ENCODE measurements around the gene PDE9A. TPM values are rescaled to one million over a fixed set of nuclear protein-coding genes. Genes with fewer than 3 reads are reported as not detected.
A peak's percentile ranks its signal among the peaks of the same experiment; 100 is the strongest.

Gene PDE9A
- polyA plus RNA-seq, 3 donors from 2014 or later = 0.40 to 2.3 (median 0.61) TPM

DNA sequence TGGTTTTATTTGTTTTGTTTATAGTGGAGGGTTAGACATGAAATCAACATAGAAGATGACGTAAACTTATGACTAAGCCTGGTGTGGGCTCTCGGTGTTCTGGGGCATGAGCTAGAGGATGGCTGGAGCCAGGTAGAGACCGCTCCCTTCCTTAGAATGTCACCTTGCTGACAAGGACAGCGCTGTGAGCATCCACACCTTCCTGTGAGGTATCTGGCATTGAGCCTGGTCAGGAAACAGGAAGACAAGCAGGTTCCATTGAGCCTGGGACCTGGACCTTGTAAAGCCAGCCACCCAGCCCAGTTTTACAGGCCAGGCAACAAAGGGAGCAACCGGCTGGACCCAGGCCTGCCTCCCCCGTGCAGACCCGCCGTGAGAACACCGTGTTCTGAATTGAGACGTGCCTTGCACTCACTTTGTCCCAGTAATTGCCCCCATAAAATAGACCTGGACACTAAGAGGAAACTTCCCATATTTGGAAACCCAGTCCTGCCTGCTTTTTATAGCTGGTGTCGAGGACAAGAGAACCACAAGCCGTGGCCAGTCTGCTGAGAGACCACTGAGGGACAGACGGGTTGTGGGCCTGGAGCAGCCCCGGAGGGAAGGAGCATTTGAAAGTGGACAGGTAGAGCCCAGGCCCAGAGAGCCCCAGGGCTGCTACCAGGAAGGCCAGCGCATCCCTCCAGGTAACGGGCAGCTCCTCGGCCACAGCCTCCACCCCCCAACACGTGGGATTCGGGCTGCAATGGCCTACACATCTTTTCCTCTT, 78.0 kb downstream of the PDE9A start:
- Mint-ChIP-seq H3K27me3 (ENCODE audit: low read depth in 3 of 3) (peaks cover 0 to 3% (median 3%) of the 10 kb centered on the region in 3 donors), H3K27ac (no peak overlapping the region), H3K9me3 (no peaks in the 10 kb centered on the region), H3K36me3 (no peaks in the 10 kb centered on the region), H3K4me1 (peaks cover 26 to 27% of the 10 kb centered on the region in 2 donors), H3K4me3 (no peak overlapping the region)
- DNase-seq = no peak

DNA sequence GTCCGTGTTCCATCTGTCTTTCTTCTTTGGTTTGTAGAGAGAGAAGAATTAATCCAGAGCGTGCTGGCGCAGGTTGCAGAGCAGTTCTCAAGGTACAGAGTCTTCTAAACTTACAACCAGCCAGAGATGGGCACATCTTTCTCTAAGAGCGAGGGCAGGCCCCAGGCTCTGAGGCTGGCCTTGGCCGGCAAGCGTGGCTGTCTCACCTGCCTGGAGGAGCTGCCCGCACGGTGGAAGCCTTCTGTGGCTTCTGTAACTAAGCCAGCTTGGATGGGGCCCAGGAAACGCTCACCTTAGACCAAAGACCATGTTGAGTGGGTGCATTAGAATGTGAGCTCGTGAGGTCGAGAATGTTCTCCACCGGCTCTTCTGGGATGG, 78.6 kb downstream of the PDE9A start:
- no peak overlapping the region for H3K27ac Mint-ChIP-seq
- no peak for DNase-seq
- H3K36me3 Mint-ChIP-seq = no peaks in the 10 kb centered on the region
- peaks cover 0 to 4% (median 3%) of the 10 kb centered on the region in 3 donors for H3K27me3 Mint-ChIP-seq (ENCODE audit: low read depth in 3 of 3)
- H3K9me3 Mint-ChIP-seq = no peaks in the 10 kb centered on the region
- peaks cover 27 to 28% of the 10 kb centered on the region in 2 donors for H3K4me1 Mint-ChIP-seq
- H3K4me3 Mint-ChIP-seq = no peak overlapping the region

DNA sequence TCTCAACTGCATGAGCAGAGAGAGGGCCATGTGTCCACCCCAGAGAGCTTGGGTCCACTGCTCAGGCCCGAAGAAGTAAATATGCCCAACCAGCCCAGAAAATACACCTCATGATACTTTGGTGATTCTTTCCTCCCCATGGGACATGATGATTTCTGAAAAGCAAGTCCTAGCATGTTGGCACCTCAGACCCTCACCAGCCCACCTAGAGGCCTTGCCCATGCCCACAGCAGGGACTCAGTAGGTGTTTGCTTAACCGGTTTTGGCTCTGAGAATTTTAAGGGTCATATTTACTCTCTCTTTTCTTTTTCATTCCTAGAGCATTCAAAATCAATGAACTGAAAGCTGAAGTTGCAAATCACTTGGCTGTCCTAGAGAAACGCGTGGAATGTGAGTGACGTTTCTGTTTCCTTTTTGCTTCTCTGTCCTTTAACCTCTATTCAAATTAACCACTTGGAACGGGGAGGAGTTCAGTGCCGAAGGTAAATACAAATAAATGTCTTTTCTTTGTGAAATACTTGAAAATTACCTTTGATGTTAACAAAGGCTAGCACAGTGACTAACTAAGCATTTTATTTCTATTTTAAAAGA, 79.7 kb downstream of the PDE9A start:
- no peaks in the 10 kb centered on the region for H3K9me3 Mint-ChIP-seq
- peaks cover 38 to 39% of the 10 kb centered on the region in 2 donors for H3K4me1 Mint-ChIP-seq
- H3K27ac Mint-ChIP-seq = no peak overlapping the region
- no peak for DNase-seq
- H3K27me3 Mint-ChIP-seq (ENCODE audit: low read depth in 3 of 3) = peaks cover 0 to 4% (median 3%) of the 10 kb centered on the region in 3 donors
- H3K4me3 Mint-ChIP-seq = no peak overlapping the region
- H3K36me3 Mint-ChIP-seq = no peaks in the 10 kb centered on the region

DNA sequence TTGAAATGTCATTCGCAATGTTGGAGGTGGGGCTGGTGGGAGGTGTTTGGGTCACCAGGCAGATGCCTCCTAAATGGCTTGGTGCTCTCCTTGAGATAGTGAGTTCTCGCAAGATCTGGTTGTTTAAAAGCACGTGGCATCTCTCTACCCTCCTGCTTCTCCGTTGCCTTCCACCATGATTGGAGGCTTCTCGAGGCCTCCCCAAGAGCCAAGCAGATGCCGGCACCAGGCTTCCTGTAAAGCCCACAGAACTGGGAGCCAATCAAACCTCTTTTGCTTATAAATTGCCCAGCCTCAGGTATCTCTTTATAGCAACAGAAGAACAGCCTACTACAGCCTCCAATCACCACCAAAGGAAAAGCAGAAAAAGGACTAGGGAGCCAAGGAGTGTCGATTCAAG, 80.5 kb downstream of the PDE9A start:
- peaks cover 0 to 4% (median 3%) of the 10 kb centered on the region in 3 donors for H3K27me3 Mint-ChIP-seq (ENCODE audit: low read depth in 3 of 3)
- peaks cover 44 to 45% of the 10 kb centered on the region in 2 donors for H3K4me1 Mint-ChIP-seq
- H3K27ac Mint-ChIP-seq = peak overlapping the region; percentile 56 to 92 (median 76)

DNA sequence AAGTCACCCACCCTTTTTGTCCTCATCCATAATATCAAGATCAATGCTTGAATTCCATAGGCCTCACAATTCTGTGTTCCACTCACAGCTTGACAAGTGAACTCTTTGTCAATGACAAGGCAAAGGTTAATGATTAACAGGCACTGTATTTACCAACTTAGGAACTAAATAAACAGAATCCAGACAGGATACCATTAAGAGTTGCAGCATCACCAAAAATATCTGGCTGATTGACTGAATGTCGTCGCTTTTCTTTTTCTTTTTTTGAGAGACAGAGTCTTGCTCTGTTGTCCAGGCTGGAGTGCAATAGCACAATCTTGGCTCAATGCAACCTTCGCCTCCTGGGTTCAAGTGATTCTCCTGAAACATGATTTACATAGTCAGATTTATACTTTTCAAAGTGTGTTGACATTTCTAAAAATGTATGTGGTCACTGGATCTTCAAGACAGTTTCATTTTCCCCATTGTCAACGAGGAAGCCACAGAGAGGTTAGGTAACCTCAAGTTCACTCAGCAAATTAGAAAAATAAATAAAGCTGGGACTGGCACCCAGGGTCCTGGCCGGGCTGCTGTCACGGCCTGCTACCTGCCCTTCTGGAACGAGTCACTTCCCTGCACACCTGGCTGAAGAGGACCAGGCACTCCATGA, 81.0 kb downstream of the PDE9A start:
- peak in 2 of 3 donors; percentile 14 to 22 for DNase-seq
- Mint-ChIP-seq H3K4me3 (peak overlapping the region; percentile 33 to 75 (median 74)), H3K4me1 (peaks cover 48% of the 10 kb centered on the region in 2 donors), H3K27ac (peak overlapping the region; percentile 56 to 92 (median 79)), H3K9me3 (no peaks in the 10 kb centered on the region), H3K27me3 (ENCODE audit: low read depth in 3 of 3) (peaks cover 0 to 4% (median 3%) of the 10 kb centered on the region in 3 donors), H3K36me3 (no peaks in the 10 kb centered on the region)

More for the DNA sequence above, 80.5 kb downstream of the PDE9A start:
- DNase-seq = no peak
- H3K9me3 Mint-ChIP-seq = no peaks in the 10 kb centered on the region
- no peak overlapping the region for H3K4me3 Mint-ChIP-seq
- no peaks in the 10 kb centered on the region for H3K36me3 Mint-ChIP-seq

DNA sequence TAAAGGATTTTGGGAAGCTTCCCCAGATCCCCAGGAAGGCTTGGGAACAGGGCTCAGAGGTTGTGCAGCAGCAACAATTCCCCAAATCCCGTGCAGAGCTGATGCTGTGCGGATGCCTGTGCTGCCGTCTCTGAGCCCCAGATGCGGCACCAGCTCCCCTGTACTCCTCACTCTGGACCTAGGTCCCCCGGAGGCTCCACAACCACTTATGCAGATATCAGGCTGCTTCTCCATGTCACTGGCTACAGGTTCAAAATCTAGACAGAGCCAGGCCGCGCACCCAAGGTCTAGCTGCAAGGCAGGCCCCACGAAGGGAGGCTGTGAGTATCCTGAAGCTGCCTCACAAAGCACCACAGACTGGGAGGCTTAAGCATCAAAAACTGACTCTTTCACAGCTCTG, 81.6 kb downstream of the PDE9A start:
- Mint-ChIP-seq H3K27me3 (ENCODE audit: low read depth in 3 of 3) (peaks cover 0 to 4% (median 0%) of the 10 kb centered on the region in 3 donors), H3K4me3 (peak overlapping the region in 3 of 5 donors; percentile 74 to 75 (median 75)), H3K4me1 (peaks cover 48 to 50% of the 10 kb centered on the region in 2 donors), H3K9me3 (no peaks in the 10 kb centered on the region), H3K36me3 (no peaks in the 10 kb centered on the region), H3K27ac (peak overlapping the region in 4 of 6 donors; percentile 63 to 87 (median 72))
- no peak for DNase-seq

DNA sequence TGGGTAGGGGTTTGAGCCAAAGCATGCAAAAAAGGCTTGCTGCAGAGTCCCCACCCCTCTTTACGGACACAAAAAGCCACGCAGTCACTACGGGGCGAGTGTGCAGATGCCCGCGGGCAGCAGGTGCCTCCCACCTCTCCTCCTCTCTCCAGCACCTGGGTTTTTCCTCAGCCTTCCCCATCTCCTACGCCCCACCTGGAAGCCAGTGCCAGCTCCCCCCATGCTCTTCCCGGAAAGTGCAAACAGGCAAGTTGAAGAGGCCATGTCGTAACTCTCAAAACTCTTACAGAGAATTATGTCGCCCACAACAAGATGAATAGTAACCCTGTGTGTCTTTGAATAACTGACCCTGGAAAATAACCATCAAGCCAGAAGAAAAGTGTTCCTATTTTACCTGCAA, 82.5 kb downstream of the PDE9A start:
- peaks cover 48 to 50% of the 10 kb centered on the region in 2 donors for H3K4me1 Mint-ChIP-seq
- H3K9me3 Mint-ChIP-seq = no peaks in the 10 kb centered on the region
- H3K36me3 Mint-ChIP-seq = no peaks in the 10 kb centered on the region
- DNase-seq = no peak
- peak overlapping the region in 2 of 5 donors; percentile 19 to 66 for H3K4me3 Mint-ChIP-seq
- peaks cover 0 to 1% (median 0%) of the 10 kb centered on the region in 3 donors for H3K27me3 Mint-ChIP-seq (ENCODE audit: low read depth in 3 of 3)
- peak overlapping the region in 3 of 6 donors; percentile 63 to 82 (median 79) for H3K27ac Mint-ChIP-seq

DNA sequence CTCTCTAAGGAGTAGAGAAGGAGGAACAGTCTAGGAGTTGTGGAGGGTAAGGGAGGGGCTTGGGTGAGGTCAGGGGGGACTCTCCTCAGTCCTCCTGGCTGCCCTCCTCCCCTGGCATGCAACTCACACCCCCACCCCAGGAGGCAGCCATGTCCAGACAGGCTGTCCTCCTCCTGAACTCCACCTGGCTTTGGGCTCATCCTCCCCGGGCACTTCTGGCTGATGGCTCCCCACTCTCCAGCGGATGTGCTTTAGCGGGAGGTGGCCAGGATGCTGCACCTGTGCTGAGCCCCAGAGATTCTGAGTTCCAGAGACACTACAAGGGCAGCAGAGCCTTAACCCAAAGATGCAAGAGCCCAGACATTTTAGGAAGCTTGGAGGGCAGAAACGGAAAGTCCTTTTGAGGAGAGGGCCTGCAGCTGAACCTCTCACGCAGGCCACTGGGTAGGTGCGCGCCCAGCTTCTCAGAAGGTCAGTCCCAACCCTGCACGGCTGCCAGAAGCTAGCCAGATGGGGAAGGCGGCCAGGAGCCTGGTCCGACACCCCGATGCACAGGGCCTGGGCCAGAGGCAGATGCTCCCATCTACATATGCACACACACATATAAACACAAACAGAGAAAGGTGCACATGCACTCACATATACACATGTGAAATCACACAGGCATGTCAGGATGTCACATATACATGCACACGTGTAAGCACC, 83.4 kb downstream of the PDE9A start:
- no peak overlapping the region for H3K4me3 Mint-ChIP-seq
- H3K27ac Mint-ChIP-seq = peak overlapping the region in 5 of 6 donors; percentile 63 to 98 (median 97)
- DNase-seq = no peak
- H3K36me3 Mint-ChIP-seq = no peaks in the 10 kb centered on the region
- no peaks in the 10 kb centered on the region for H3K9me3 Mint-ChIP-seq
- peaks cover 0 to 1% (median 0%) of the 10 kb centered on the region in 3 donors for H3K27me3 Mint-ChIP-seq (ENCODE audit: low read depth in 3 of 3)
- H3K4me1 Mint-ChIP-seq = peaks cover 48 to 50% of the 10 kb centered on the region in 2 donors

DNA sequence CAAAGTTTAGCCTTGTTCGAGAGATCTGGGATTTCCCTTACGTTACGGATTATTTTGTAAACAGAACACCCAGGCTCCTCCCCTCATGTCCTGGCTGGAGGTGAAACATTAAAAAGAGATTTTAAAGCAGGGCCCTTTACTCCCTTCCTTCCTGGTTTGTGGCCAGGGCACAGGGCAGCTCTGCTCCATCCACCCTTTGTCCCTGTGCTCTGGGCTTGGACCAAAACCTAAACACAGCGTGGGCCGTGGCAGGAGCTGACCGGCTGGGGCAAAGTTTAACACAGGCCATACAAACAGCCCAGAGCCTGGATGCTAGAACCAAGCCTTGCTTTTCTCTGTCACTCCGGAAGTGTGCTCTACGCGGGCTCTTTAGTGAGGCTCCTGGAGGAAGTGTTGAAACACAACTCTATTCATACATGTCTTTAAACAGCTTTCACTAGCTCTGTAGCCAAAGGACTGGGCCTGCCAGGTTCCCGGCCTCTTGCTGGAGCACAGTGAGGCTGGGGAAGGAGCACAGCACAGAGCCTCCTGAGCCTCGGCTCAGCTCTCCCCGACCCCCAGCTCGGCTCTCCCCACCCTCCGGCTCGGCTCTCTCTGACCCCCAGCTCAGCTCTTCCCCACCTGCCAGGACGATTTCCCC, 84.7 kb downstream of the PDE9A start:
- peak; percentile 39 to 43 (median 40) for DNase-seq
- H3K4me1 Mint-ChIP-seq = peaks cover 48 to 50% of the 10 kb centered on the region in 2 donors
- no peaks in the 10 kb centered on the region for H3K9me3 Mint-ChIP-seq
- H3K27me3 Mint-ChIP-seq (ENCODE audit: low read depth in 3 of 3) = peaks cover 0 to 1% (median 0%) of the 10 kb centered on the region in 3 donors
- H3K4me3 Mint-ChIP-seq = peak overlapping the region; percentile 60 to 87 (median 68)
- no peaks in the 10 kb centered on the region for H3K36me3 Mint-ChIP-seq
- peak overlapping the region; percentile 96 to 98 (median 97) for H3K27ac Mint-ChIP-seq

DNA sequence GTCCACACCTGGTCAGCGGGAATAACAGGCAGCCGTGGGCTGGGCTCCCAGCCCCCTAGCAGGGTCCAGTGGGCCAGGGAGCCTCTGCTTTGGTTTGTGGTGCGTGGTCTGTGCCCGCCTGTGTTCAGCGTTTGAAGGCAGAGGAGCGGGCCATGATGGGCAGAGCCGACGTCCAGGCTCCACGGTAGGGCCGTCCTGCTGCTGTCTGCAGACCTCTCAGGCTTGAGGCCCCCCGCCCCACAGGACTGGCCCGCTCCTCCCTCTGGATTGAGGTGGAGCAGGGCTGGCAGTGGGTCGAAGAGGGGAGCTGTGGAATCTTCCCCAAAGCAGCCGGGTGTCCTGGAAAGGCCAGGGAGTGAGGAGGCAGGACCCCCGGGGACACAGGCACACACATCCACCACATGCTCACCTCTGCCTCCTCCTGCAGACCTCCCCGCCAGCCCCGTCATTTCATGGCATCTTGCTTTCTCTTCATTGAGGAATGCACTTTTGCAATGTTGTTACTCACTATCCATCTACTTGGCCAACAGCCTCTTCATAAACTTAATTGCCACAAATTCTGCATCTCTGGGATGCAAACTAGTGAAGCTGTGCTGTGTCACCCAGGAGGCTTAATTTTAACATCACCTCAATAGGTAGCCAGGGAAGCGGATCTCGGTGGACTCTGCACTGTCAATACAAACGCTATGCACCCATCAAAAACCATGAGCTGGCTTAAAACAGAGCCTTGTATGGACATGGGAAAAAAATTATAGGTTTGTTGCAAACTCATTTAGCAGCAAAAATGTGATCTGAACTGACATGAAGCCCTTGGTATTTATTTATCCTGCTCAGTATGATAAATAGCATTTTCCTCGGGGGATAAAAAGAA, 85.9 kb downstream of the PDE9A start:
- no peak overlapping the region for H3K4me3 Mint-ChIP-seq
- no peaks in the 10 kb centered on the region for H3K36me3 Mint-ChIP-seq
- peaks cover 40 to 44% of the 10 kb centered on the region in 2 donors for H3K4me1 Mint-ChIP-seq
- peaks cover 0 to 1% (median 0%) of the 10 kb centered on the region in 3 donors for H3K27me3 Mint-ChIP-seq (ENCODE audit: low read depth in 3 of 3)
- H3K27ac Mint-ChIP-seq = peak overlapping the region; percentile 11 to 98 (median 84)
- no peak for DNase-seq
- no peaks in the 10 kb centered on the region for H3K9me3 Mint-ChIP-seq

DNA sequence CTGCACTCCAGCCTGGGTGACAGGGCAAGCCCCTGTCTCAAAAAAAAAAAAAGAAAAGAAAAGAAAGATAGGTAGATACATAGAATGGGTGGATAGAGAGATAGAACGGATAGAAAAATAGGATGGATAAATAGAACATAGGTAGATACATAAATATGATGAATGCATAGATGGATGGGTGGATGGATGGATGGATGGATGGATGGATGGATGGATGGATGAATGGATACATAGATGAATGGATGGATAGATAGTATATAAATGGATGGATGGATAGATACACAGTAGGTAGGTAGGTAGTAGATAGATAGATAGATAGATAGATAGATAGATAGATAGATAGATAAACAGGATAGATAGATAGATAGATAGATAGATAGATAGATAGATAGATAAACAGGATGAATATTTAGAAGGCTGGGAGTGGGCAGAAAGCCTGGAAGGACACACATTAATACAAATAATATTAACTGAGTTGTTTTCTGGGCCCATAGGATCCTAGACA, 87.0 kb downstream of the PDE9A start:
- H3K4me1 Mint-ChIP-seq = peaks cover 28 to 32% of the 10 kb centered on the region in 2 donors
- no peak for DNase-seq
- H3K36me3 Mint-ChIP-seq = no peaks in the 10 kb centered on the region
- H3K4me3 Mint-ChIP-seq = no peak overlapping the region
- H3K9me3 Mint-ChIP-seq = no peaks in the 10 kb centered on the region
- H3K27me3 Mint-ChIP-seq (ENCODE audit: low read depth in 3 of 3) = peaks cover 0 to 1% (median 0%) of the 10 kb centered on the region in 3 donors
- H3K27ac Mint-ChIP-seq = peak overlapping the region in 1 of 6 donors; percentile 26

DNA sequence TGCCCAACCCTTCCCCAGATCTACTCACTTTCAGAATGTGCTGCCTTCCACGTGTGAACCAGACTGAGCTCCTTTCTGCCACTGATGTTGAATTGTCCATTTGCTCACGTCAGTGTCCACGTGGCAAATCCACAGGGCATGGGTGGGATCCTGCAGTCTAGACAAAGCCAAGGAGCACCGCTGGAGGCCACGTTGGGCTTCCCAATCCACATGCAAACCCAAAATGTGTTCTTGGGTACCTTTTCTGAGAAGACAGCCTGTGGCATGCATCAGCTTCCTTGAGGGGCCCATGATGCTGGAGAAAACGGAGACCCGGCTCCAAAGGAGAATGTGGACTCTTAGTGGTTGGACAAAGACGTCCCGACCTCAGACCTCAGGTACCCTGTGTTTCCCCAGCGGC, 87.6 kb downstream of the PDE9A start:
- Mint-ChIP-seq H3K4me1 (peaks cover 27 to 29% of the 10 kb centered on the region in 2 donors), H3K4me3 (no peak overlapping the region), H3K27ac (no peak overlapping the region), H3K36me3 (no peaks in the 10 kb centered on the region), H3K9me3 (no peaks in the 10 kb centered on the region), H3K27me3 (ENCODE audit: low read depth in 3 of 3) (peaks cover 0 to 1% (median 0%) of the 10 kb centered on the region in 3 donors)
- no peak for DNase-seq
